HG03469 (cell line): Measurements from ENCODE around the gene CCDC158.
"Not testable (repeated sequence)": the region's sequence is repeated elsewhere in the genome, so short reads cannot be mapped to it uniquely, and the experiment has no call there.

Source experiments
- ATAC-seq: cut with Tn5 transposase; IDR thresholded peaks from one replicate; pipeline ENCODE4 v1.9.1; 2021; ENCODE audit warnings: mild to moderate bottlenecking, moderate library complexity, moderate number of reproducible peaks; ENCODE audit not compliant: unreplicated experiment

The CCDC158 gene

DNA sequence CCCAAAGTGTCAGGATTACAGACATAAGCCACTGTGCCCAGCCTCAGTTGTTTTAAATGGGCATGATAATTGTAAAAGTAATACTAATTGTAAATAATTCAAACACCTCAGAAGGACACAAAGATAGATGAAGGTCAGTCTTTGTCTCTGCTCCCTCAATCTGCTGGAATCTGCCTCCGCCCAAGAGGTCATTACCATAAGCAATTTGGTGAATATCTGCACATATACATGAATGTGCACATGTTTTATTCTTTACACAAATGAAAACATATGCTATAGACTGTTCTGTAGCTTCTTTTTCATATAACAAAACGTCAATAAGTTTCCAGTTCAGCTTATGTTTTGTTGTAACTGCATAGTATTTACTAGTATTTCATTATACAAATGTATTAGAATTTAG lies 107.4 kb downstream of the CCDC158 start:
- ATAC-seq: no peak

DNA sequence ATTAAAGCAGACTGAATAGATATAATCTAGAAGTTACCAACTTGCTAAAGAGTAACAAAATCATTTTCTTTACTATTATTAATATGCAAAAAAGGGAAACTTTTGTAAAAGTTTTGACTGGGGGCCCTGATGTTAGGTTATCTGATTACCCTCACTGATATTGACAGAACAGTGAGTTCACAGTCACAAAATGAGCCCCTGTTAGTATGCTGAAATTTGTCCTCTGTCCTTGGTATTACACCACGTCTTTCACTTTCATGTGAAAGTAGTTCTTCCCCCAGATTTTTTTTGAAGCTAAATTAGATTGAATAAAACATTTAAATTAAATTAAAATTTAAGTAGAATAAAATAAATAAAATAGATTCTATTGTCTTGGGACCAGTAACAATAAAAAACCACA lies 108.5 kb downstream of the CCDC158 start:
- ATAC-seq: no peak

DNA sequence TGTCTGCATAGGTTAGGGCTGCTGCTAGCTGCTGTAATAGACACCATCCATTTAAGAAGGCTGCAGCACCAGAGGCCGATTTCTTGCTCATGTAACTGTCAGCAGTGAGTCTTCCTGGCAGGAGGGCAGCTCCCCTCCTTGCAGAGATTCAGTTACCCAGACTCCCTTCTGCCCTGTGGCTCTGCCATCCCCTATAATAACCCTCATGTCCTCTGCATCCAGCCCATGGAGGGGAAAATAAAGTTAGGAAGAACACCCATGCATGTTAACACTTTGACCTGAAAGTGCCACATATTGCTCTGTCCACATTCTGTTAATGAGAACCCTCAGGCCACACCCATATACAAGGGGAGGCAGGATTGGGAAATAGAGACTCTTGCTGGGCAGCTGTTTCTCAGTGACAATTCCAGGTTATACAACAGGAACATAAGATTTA lies 109.0 kb downstream of the CCDC158 start:
- ATAC-seq: no peak

DNA sequence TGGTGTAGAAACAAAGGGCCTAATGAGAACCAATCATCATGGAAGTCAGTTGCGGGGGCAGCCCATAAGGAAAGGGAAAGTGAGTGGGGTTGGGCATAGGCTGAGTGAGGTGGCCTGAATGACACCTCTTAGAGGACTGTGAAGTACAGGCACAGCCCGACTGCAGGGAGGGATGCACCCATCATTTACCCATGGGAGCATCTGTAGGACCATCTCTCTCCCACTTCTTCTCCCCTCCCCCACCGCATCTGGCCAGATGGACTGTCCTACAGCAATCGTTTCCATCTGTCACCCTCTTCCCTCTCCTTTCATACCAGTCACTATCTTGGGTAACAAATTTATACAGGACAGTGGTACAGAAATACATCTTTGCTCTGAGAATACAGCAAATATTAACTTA lies 110.3 kb downstream of the CCDC158 start:
- ATAC-seq: no peak

DNA sequence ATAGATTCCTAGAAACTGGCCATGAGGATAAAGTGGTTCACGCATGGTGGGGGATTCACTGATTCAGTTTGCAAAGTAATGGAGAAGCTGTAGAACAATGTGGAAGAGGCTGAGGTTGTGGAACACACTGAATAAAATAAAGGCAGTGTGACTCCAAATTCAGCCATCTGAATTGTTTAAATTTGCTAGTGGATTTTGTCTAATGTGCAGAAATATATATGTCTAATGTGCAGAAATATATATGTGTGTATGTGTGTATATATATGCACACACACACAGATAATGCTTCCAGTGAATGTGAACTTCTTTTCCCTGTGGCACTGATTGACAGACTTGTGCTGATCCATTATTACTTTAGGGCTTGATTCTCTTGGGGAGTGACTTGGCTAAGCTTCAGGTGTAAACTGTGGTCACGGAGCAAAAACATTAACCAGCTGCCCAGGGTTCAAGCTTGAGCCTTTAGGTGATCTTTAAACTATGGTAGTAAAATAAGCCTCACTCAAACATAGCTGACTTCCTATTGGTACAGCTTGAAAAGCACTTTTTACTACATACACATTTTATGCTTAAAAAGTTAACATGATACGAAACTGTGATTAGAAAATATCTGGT lies 110.9 kb downstream of the CCDC158 start:
- no peak for ATAC-seq

DNA sequence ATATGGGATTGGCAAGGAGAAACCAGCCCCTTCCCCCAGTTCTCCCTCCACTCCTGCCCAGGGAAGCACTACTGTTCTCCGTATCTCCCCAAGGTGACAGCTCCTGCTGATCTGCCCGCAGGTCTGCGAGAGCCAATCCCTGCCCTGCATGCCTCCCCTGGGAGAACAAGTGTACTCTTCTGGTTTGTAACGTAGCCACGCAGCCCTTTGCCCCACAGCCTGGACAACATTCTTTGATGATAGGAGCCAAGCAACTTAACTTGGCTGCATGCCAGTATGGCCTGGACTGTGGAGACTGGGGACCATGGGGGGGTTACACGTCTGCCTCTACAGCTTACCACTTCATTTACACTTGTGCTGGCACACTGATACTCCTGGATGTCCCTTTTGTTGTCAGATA lies 112.4 kb downstream of the CCDC158 start:
- no peak for ATAC-seq

DNA sequence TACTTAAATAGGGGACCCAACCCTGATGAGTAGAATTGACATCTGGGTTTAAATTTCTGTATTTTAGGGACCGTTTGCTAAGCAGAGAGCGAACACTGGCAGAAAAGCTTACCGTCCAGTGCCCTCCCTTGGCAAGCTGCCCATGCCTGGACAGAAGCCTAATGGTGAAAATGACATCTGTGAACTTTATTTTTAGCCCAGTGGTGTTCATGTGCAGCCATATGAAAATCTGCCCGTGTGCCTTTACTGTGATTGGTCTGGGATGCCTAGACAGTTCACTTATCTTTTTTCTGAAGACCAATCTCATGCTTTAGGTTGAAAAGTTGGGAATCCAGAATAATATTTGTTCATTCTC lies 113.3 kb downstream of the CCDC158 start:
- ATAC-seq: no peak

DNA sequence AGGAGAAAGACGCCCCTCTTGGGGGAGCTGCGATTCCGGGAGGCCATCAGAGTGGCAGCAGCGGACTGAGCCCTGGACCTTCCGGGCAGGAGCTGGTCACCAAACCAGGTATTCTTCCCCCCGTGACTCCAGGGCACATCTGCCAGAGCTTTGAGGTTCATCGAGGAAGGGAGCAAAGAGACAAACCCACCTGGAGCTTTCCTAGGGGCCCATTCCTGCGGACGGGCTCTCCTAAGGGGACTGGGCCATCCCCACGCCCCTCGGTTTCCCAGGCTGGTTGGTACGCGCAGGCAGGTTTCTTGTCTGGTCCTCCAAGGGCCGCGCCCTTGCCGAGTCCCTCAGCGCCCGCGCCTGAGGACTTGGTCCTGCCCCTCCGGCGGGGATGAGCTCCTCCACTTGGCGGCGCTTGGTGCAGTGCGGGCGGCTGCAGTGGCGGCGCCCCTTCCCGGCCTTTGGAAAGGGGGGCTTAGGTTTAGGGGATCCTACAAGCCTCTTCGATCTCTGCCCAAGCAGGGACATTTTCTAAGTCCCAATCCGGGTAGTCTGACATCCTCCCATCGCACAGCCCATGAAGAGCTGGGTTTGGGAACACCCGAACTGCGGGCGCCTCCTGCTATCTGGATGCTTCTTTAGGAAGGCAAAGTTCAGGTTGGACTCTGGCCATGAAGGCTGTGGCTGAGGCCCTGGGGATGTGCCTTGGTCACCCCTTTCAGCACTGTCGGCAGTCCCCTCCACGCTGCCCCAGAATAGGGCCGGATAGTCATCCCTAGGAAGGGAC lies 113.9 kb downstream of the CCDC158 start:
- ATAC-seq: no peak

DNA sequence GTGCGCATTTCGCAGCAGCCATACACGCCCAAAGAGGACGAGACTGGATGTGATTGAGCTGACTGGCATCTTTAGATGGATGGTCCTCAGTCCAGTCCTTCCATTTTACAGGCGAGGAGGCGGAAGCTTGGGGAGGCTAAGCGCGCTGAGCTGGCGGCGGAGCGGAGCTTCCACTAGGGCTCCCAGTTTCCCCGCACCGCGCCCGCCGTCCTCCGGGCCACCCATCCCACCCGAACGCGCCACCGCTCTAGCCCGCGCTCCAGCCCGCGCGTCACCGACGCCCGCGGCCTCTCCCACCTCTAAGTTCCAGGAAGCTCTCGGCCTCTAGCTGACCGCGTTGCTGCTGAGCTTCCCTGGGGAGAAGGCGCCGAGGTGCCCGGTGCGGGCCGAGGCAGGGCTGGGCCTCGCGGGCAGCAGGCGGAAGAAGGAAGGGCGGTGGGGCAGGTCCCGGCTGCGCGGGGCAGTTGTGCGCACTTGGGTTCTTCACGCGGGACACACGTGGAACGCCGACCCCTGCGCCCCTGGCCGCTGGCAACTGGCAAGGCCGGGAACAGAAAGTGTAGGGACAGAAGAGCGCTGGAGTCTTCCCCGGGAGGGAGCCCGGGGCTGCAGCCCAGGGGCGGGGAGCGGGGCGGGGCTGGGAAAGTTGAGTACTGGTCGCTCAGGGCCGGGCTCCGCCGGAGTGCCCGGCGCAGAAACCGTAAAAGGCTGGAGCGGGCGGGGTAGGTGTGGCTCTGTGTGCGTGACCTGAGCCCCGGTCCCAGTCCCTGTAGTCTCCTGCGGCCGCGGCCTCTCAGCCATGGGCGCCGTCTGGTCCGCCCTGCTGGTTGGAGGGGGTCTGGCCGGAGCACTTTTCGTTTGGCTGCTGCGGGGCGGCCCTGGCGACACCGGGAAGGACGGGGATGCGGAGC lies 114.7 kb downstream of the CCDC158 start, which contains the start of gene STBD1:
TSS of gene STBD1 (plus strand) at position 763 of the 911 bp plus-strand sequence. CDS start at position 800, 37 bp downstream.
- ATAC-seq: no peak

DNA sequence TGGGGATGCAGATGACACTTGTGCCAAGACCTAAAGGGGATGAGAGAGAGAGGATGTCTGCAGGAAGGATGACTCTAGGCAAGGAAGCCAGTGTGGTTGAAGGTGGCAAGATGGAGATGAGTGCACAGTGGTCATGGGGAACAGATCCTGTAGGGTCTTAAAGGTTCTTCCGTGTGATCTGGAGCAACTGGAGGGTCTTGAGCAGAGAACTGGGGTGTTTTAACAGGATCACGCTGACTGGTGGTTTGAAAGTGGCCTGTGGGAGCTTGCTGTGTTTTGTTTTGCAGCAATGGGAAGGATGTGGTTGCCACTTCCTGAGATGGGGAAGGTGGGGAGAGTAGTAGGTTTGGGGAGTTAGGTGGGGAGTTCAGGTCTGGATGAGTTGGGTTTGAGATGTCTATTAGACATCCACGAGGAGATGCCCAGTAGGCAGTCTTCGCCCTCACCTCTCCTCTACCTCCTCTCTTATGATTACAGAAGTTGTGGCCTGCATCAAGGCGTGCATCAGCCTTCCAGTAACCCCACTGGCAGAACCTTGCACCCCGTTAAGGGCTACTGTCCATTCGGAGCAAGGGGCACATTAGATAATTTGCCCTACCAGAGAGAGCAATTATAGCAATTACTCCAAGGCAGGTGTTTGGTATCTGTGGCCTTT lies 115.8 kb downstream of the CCDC158 start:
- ATAC-seq: no peak

DNA sequence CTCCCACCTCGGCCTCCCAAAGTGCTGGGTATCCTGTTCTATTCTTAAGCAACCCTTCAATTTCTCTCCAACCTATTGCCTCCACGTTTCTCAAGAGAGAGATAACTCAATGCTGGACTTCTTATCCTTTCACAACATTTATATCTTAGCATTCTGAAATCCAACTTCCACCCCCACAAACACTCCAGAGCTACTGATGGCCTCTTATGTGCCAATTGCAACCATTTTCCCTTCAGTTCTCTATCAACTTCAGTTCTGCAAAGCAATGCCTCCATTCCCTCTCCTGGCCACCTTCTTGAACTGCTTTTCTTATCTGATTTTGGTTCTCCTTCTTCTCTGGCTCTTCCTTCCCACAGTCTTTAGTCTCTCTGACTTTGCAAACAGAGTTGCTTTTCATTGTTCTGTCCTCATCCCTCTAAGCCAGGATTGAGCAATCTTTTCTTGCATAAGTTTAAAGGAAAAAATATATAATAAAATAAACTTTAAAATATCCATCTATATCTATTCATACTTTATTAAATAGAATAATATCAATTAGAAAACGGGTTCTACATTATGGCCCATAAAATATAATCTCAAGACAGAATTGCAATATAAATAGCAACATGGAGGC lies 118.0 kb downstream of the CCDC158 start:
- ATAC-seq: no peak

DNA sequence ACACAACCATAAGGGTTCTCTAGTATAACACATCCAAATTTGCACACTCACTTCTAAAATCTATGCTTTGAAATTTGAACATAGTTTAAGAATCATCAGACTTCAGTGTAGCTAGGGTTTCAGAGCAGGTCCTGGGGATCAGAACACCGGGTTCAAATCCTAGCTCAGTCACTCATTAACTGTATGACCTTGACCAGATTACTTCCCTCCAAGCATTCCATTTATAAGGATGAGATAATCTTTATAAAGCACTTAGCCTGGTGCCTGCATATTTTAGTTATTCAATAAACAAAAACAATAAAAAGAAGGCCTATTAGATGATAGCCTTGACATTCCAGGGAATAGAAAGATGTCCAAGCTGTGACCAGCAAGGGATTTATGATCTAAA lies 119.2 kb downstream of the CCDC158 start:
- no peak for ATAC-seq

DNA sequence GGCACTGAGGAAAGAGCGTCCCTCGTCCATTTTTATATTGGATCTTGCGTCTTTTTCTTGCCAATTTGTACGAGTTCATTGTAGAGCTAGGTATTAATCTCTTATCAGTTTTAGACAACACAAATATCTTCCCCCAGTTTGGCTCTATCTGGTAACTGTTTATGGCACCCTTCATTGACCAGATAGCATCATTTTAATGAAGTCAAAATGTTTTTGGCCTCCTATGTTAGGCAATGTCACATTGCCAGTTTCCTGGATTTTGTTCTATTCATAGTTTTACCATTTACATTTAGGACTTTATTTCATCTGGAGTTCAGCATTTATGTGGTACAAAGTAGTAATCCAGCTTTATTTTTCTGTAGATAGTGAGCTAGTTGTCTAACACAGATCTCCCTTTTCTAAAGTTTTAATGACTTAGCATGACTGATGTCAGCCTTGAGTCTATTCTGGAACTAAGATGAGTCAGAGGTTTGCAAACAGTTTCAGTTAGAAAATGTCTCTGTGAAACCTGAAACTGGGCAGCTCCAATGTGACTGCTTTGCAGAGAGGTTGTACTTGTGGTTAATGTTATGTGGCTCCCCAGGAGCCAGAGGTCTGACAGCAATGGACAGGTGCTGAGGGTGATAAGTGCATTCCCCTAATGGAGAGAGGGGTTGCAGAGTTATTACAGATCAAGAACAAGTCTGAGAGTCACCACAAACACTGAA lies 119.7 kb downstream of the CCDC158 start:
- peak; percentile 98 for ATAC-seq

DNA sequence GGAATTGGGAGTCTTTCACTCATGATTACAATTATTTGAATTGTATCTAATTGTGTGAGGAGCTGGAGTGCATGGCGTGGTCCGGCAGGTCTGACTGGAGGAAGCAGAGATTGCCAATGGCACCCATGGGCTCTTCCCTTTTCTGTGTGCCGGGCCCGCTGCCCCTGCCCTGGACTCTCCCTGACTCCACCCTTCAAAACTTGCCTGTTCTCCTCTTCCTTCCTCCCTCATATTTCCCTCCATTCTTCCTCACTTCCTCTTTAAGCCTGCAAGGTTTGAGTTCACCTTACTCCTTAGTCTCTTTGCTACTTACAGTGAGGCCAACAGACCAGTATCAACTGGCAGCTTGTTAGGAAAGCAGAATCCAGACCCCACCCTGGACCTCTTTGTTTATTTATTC lies 120.9 kb downstream of the CCDC158 start:
- no peak for ATAC-seq

DNA sequence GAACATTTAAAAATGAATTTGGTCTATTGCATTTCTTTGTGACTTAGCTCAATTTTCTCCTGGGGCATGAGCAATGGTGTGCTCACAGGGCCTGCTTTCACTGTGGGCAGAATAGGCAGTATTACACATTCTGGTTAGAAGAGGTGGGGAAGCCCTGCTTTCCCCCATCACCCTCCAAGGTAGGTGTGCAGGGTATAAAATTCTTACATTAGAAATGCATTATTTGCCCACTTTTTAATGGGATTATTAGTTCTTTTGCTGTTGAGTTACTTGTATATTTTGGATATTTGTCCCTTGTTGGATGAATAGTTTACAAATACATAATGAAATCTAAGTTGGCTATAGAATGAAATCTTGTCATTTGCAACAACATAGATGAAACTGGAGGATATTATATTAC lies 122.7 kb downstream of the CCDC158 start:
- ATAC-seq: no peak

DNA sequence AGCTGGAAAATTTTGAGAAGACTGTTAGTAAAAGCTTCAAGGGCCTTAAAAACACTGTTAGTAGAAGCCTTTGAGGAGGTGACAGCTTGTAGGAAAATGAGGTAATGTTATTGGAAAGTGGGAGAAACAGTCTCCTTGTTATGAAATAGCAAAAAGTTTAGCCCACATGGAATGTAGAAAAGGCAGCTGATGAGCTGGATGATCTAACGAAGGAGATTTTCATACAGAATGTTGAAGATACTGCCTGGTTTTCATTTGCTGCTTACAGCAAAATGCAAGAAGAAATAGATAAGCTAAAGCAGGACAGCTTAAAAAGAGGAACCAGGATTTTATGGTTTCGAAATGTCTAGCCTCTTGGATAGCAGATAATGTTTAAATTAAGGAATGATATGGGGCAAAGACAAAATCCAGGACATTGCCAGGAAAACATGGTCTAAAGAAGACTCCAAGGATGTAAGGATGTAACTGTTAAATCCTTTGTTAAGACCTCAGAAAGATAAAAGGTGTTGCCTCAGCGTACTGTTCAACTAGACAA lies 124.6 kb downstream of the CCDC158 start:
- no peak for ATAC-seq

DNA sequence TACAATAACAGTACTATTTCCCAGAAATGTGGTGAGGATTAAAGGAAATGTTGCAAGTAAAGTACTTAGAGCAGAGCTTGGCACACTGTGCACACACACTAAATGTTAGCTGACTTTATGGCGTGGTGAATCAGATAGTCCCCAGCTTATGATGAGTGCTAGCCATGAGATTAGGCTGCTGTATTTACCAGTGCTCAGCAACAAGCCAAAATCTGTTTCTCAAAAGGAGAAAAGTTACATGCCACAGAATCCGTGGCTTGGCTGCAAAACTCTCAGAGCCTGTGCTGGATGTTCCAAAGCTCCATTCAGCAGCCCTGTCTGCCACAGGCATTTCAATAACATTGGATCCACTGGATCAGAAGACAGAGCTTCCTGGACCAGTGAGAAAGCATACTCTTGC lies 127.2 kb downstream of the CCDC158 start:
- no peak for ATAC-seq

DNA sequence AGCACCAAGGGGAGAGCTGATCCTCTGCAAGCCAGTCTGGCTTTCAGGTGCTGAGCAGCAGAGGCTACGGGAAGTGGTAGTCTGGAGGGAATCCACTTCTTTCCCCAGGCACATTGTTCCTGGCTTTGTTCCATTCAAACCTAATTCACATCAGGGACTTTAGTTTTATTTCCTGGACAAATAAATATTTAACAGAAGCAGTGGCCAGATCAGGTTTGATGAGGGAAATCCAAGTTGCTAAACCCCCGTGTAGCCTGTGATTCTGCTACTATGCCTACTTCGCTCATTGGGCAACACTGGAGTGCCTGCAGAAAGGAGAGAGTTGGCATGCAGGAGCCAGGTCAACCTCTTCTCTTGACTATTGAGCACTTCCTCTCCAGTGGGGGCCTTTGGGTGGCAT lies 128.2 kb downstream of the CCDC158 start:
- no peak for ATAC-seq

DNA sequence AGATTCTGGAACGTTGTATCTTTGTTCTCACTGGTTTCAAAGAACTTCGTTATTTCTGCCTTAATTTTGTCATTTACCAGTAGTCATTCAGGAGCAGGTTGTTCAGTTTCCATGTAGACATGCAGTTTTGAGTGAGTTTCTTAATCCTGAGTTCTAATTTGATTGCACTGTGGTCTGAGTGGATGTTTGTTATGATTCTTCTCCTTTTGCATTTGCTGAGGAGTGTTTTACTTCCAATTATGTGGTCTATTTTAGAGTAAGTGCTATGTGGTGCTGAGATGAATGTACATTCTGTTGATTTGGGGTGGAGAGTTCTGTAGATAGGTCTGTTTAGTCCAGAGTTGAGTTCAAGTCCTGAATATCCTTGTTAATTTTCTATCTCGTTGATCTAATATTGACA lies 133.1 kb downstream of the CCDC158 start:
- ATAC-seq: not testable (repeated sequence)

DNA sequence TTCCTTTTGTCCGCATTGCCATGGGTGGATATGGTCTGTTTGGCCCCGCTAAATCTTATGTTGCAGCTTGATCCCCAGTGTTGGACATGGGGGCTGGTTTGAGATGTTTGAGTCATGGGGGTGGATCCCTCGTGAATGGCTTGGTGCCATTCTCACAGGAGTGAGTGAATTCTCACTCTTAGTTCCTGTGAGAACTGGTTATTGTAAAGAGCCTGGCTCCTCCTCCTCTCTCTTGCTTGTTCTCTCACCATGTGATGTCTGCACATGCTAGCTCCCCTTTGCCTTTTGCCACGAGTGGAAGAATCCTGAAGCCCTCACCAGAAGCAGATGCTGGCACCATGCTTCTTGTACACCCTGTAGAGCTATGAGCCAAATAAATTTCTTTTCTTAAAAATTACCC lies 137.0 kb downstream of the CCDC158 start:
- no peak for ATAC-seq
